Mucosa of rectum (tissue), 2 donors: Measurements from ENCODE around the gene PDIA2.
"Not testable (repeated sequence)": the region's sequence is repeated elsewhere in the genome, so short reads cannot be mapped to it uniquely, and the experiment has no call there.

Source experiments
- H3K27ac ChIP-seq, 2 donors: one replicate each; pipeline ENCODE4 v1.7.0; 2013; ENCODE audit warnings: inconsistent platforms in 2 of 2, low read depth in 2 of 2, low read length in 2 of 2
- H3K27me3 ChIP-seq, 2 donors: one replicate each; pipeline ENCODE4 v1.7.0; 2013; ENCODE audit warnings: low read length in 2 of 2; ENCODE audit not compliant: control insufficient read depth in 2 of 2, insufficient read depth in 2 of 2
- H3K36me3 ChIP-seq, 2 donors: one replicate each; pipeline ENCODE4 v1.7.0; 2013; ENCODE audit warnings: low read length in 2 of 2; ENCODE audit not compliant: control insufficient read depth in 2 of 2, insufficient read depth in 2 of 2
- H3K4me1 ChIP-seq, 2 donors: one replicate each; pipeline ENCODE4 v1.7.0; 2013; ENCODE audit warnings: low read length in 2 of 2, mild to moderate bottlenecking in 1 of 2; ENCODE audit not compliant: control insufficient read depth in 2 of 2, insufficient read depth in 2 of 2
- H3K4me3 ChIP-seq, 2 donors: one replicate each; pipeline ENCODE4 v1.7.0; 2013; ENCODE audit warnings: low read length in 2 of 2
- H3K9ac ChIP-seq, 2 donors: one replicate each; pipeline ENCODE4 v1.7.0; 2013; ENCODE audit warnings: low read length in 2 of 2, low read depth in 1 of 2, mild to moderate bottlenecking in 1 of 2
- H3K9me3 ChIP-seq, 2 donors: one replicate each; pipeline ENCODE4 v1.7.0; 2013; ENCODE audit warnings: low read length in 2 of 2; ENCODE audit not compliant: control insufficient read depth in 2 of 2
- donor health status: healthy.
- donor health status: Normal muscosa, but diverticular disease.

Gene PDIA2

DNA sequence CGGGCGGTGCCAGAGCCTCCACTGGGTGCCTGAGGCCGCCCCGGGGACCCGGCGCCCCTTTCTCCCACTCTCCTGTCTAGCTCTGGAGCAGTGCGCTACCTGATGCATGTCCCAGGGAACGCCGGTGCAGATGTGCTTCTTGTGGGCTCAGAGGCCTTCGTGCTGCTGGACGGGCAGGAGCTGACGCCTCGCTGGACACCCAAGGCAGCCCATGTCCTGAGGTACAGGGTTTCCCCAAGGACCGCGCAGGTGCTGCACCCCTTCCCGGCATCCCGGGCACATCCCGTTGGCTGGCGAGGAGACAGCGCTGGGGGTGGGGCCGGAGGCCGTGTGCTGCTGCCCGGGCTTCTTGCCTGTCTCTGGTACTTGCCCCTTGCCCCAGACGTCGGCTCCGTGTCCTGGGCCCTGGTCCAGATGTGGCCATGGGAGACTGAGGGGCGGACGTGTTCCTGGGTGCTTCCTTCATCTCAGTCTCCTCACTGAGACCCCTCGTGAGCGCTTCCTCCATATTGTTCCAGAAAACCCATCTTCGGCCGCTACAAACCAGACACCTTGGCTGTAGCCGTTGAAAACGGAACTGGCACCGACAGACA lies 19.7 kb upstream of the PDIA2 start:
- H3K27ac ChIP-seq, result no peak overlapping the region
- H3K4me3 ChIP-seq, result no peak overlapping the region
- no peaks in the 10 kb centered on the region for H3K27me3 ChIP-seq
- H3K9me3 ChIP-seq, result no peaks in the 10 kb centered on the region
- peaks cover 38 to 54% of the 10 kb centered on the region in 2 donors for H3K36me3 ChIP-seq
- no peak overlapping the region for H3K9ac ChIP-seq
- H3K4me1 ChIP-seq, result peaks cover 5 to 26% of the 10 kb centered on the region in 2 donors

DNA sequence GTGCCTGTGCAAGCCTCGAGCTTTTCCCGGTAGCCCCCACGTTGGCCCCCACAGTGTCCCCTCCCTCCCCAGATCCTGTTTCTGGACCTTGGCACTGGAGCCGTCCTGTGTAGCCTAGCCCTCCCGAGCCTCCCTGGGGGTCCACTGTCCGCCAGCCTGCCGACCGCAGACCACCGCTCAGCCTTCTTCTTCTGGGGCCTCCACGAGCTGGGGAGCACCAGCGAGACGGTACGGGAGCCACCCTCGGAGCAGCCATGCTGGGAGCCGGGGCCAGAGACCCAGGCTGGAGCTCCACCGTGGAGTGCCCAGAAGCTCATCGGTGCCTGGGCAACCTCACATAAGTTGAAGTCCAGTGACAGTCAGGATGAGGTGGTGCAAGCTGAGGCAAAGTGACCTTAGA lies 19.0 kb upstream of the PDIA2 start:
- Histone ChIP-seq H3K36me3 (peaks cover 38 to 54% of the 10 kb centered on the region in 2 donors), H3K9ac (no peak overlapping the region), H3K4me1 (peaks cover 10 to 33% of the 10 kb centered on the region in 2 donors), H3K4me3 (no peak overlapping the region), H3K27ac (no peak overlapping the region), H3K9me3 (no peaks in the 10 kb centered on the region), H3K27me3 (no peaks in the 10 kb centered on the region)

DNA sequence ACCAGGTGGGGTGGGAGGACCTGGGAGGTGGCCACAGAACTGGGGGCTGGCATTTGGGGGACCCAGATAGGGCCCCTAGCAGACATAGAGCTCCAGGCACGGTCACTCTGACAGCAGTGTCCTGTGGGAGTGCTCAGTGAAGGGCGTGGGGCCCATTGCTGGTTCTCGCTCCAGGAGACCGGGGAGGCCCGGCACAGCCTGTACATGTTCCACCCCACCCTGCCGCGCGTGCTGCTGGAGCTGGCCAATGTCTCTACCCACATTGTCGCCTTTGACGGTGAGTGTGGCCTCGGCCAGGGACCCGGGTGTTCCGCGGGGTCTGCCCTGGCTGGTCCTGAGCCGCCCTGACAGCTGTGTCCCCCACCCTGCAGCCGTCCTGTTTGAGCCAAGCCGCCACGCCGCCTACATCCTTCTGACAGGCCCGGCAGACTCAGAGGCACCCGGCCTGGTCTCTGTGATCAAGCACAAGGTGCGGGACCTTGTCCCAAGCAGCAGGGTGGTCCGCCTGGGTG lies 18.5 kb upstream of the PDIA2 start:
- Histone ChIP-seq H3K27me3 (no peaks in the 10 kb centered on the region), H3K4me3 (no peak overlapping the region), H3K9me3 (no peaks in the 10 kb centered on the region), H3K4me1 (peaks cover 10 to 35% of the 10 kb centered on the region in 2 donors), H3K9ac (no peak overlapping the region), H3K27ac (no peak overlapping the region), H3K36me3 (peaks cover 34 to 48% of the 10 kb centered on the region in 2 donors)

DNA sequence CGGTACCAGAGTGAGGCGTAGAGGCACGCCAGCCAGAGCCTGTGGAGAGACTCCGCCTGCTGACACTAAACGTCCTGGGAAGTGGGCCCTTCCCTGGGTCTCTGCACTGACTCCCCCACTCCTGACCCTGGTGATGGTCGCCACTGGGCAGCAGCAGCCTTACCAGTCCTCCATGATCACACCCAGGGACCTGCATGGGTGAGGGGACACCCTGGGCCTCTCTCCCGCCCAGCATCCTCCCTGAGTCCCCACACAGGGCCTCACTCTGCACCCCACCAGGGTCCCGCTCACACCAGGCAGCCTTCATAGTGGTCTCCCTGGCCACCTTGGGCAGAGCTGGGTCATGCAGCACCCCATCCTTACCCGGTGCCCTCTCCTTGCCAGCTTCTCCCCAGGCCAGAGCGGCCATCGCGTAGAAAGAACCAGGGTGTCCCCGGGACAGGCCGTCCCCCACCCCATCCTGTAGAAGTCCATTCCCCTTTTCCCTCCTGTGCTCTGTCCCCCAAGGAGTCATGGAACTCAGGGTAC lies 17.9 kb upstream of the PDIA2 start:
- H3K27me3 ChIP-seq, result no peaks in the 10 kb centered on the region
- no peaks in the 10 kb centered on the region for H3K9me3 ChIP-seq
- no peak overlapping the region for H3K9ac ChIP-seq
- H3K4me3 ChIP-seq, result no peak overlapping the region
- H3K36me3 ChIP-seq, result peaks cover 30 to 42% of the 10 kb centered on the region in 2 donors
- no peak overlapping the region for H3K27ac ChIP-seq
- peaks cover 10 to 35% of the 10 kb centered on the region in 2 donors for H3K4me1 ChIP-seq

DNA sequence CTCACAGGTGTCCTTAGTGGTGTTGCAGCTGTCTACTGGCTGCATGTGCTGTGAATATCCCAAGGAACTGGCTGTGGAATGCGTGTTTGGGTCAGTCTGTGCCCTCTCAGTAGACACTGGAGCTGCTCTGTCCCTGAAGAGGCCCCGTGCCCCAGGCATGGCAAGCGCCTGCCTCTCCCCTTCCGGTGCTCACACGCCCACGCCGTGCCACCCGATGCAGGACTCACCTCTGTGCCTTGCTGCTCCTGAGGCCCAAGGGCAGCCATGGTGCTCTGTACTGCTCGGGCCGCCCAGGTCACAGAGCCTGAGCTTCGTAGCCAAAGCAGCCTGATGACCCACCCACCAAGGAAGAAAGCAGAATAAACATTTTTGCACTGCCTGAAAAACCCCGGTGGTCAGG lies 17.3 kb upstream of the PDIA2 start:
- Histone ChIP-seq H3K9me3 (no peaks in the 10 kb centered on the region), H3K4me1 (peaks cover 10 to 35% of the 10 kb centered on the region in 2 donors), H3K4me3 (no peak overlapping the region), H3K36me3 (peaks cover 23 to 36% of the 10 kb centered on the region in 2 donors), H3K27me3 (no peaks in the 10 kb centered on the region), H3K27ac (peak overlapping the region; percentile 9 to 29), H3K9ac (no peak overlapping the region)

DNA sequence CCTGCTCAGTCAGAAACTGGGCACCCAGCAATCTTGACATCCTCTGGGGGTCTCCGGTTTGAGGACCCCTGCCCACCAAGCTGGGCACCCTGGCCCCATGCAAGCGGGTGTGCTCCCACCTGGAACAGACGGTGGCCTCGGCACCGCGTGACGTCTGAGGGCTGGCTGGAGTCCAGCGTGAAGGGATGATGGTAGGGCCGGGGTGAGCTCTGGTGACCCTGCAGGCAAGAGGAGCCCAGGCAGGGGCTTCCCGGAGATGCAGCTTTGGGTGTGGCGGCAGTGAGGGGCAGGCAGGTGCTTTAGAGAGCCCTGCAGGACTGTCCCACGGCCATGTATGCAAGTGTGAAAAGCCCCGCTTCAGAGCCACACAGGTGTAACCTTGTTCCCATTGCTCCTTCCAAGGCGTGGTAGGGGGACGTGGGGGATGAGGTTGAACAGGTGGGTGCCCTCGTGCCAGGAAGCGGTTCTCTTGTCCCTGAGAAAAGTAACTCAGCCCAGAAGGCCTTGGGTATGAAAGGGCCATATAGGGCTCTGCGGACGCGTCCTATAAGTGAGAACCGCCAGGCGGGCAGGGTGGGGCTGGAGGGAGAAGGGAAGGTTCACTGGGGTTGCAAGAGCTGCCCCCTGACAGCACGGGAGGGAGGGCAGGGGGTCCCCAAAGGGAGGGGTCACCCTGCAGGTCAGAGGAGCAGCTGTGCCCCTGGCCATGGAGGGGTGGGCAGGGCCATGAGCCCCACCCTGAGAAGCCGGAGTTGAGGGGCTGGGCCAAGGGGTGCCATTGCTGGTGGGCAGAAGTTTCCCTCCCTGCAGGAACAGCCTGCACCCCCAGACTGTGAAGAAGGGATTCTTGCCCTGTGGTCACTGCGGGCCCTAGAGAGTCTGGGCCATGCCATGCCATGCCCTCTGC lies 16.5 kb upstream of the PDIA2 start:
- peaks cover 20 to 28% of the 10 kb centered on the region in 2 donors for H3K36me3 ChIP-seq
- no peaks in the 10 kb centered on the region for H3K9me3 ChIP-seq
- H3K9ac ChIP-seq, result no peak overlapping the region
- H3K4me1 ChIP-seq, result peaks cover 10 to 35% of the 10 kb centered on the region in 2 donors
- H3K4me3 ChIP-seq, result no peak overlapping the region
- no peaks in the 10 kb centered on the region for H3K27me3 ChIP-seq
- H3K27ac ChIP-seq, result peak overlapping the region in 1 of 2 donors; percentile 29

DNA sequence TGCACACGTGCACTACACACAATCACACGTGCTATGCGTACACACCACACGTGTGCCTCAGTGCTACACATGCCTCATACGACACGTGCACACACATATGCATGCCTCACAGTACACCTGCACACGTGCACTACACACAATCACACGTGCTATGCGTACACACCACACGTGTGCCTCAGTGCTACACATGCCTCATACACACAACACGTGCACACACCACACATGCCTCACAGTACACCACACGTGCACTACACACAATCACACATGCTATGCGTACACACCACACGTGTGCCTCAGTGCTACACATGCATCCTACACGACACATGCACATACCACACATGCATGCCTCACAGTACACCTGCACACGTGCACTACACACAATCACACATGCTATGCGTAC lies 15.4 kb upstream of the PDIA2 start:
- H3K9ac ChIP-seq, result not testable (repeated sequence)
- H3K4me3 ChIP-seq, result peak overlapping the region in 1 of 2 donors; percentile 50

DNA sequence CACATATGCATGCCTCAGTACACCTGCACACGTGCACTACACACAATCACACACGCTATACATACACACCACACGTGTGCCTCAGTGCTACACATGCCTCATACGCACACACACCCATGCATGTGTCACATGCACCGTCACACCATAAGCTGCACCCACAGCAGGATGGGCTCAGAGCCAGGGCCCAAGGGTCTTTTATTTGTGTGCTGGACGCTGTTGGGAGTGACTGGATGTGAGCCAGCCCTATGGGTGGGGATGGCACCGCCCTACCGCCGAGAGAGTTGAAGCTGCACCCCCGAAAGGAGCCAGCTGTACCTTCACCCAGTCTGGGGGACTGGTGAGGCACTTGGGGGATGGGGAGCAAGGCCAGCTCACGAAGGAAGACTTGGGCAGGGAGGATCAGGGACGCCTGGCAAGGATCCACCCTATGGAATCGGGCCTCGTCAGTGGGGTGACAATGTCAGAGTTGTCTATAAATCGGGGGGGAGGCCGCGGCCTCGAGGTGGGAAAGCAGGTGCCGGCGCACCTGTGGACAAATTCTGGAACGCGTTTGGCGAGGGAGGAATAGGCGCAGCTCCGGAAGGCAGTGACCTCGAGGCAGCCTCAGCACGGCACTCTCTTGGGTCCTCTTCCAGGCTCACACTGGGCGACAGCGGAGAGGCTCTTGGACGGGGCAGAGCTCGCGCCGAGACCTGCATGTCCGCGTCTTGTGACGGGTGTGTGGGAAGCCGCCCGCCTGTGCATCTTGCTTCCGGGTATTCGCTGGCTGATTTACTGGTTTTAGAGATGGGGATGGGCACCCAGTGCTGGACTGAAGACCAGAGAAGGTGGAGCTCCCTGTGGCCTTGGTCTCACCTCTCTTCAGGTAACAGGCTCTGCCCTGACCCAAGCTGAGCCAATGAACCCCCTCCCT lies 14.6 kb upstream of the PDIA2 start:
- Histone ChIP-seq H3K4me1 (peaks cover 10 to 38% of the 10 kb centered on the region in 2 donors), H3K36me3 (peaks cover 10 to 17% of the 10 kb centered on the region in 2 donors), H3K9me3 (no peaks in the 10 kb centered on the region), H3K4me3 (peak overlapping the region; percentile 44 to 50), H3K27ac (peak overlapping the region; percentile 80 to 84), H3K27me3 (no peaks in the 10 kb centered on the region), H3K9ac (peak overlapping the region; percentile 41 to 53)

More for the DNA sequence above, 15.4 kb upstream of the PDIA2 start:
- H3K4me1 ChIP-seq, result peaks cover 10 to 35% of the 10 kb centered on the region in 2 donors
- H3K9me3 ChIP-seq, H3K27me3 ChIP-seq: not testable (repeated sequence)
- peak overlapping the region in 1 of 2 donors; percentile 35 for H3K27ac ChIP-seq
- peaks cover 10 to 18% of the 10 kb centered on the region in 2 donors for H3K36me3 ChIP-seq

DNA sequence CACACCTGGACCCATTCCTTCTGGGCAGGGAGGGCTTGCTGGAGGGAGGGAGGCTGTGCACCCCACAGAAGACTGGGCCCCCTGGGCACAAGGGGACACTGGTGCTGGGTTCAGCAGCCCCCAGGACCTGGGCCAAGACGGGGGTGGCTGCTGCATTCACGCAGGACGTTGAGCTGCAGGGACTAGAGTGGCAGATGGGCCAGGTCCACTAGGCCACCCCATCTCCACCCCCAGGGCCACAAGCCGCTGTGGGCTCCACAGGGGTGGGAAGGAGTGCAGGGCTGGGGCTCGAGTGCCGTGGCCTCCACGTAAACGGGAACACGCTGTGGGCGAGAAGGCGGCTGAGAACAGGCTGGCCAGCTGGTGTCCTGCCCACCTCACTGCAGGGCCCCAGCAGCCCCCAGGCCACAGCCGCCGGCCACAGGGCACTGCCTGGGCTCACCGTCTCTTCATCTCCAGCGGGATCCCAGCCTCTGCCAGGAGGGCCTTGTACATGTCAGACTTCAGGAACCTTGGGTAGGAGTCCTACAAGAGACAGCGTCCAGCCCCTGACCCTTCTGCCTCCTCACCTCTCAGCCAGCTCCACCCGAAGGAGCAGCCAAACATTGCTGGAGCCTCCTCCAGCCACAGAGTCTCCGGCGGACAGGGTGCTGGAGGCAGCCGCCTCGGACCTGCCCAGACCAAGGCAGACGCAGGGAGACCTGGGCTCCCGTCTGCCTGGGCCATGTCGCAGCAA lies 13.7 kb upstream of the PDIA2 start:
- H3K4me3 ChIP-seq, result peak overlapping the region in 1 of 2 donors; percentile 44
- H3K9ac ChIP-seq, result peak overlapping the region; percentile 41 to 53
- peak overlapping the region in 1 of 2 donors; percentile 84 for H3K27ac ChIP-seq
- peaks cover 2 to 10% of the 10 kb centered on the region in 2 donors for H3K36me3 ChIP-seq
- H3K27me3 ChIP-seq, result peaks cover 0 to under 1% of the 10 kb centered on the region in 2 donors
- H3K4me1 ChIP-seq, result peaks cover 13 to 39% of the 10 kb centered on the region in 2 donors
- H3K9me3 ChIP-seq, result no peaks in the 10 kb centered on the region
